NCI-H774 (cell line): ENCODE data around the gene NBEAL2.
"Not testable (repeated sequence)": the region's sequence is repeated elsewhere in the genome, so short reads cannot be mapped to it uniquely, and the experiment has no call there.

Experiments
- DNase-seq: peaks from one replicate; lab custom pipeline; 2025; lab: John Stamatoyannopoulos, UW

Gene NBEAL2

DNA sequence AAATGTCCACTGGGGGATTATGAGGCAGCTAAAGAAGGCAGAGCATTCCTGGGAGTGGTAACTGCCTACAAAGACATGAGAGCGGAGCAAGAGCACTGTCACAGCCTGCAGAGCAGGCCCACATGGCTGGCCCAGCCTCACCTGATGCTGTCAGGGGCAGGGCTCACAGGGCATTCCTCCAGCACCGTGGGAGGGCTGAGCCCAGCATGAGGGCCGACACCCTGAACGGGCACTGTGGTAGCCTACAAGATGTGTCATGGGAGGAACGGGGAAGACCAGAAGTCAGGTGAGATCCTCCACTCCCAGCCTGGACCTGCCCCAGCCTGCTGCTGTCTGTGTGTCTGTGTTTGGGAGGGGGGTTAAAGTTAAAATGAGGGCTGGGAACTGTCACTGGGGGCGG lies 33.0 kb upstream of the NBEAL2 start:
- DNase-seq = no peak

DNA sequence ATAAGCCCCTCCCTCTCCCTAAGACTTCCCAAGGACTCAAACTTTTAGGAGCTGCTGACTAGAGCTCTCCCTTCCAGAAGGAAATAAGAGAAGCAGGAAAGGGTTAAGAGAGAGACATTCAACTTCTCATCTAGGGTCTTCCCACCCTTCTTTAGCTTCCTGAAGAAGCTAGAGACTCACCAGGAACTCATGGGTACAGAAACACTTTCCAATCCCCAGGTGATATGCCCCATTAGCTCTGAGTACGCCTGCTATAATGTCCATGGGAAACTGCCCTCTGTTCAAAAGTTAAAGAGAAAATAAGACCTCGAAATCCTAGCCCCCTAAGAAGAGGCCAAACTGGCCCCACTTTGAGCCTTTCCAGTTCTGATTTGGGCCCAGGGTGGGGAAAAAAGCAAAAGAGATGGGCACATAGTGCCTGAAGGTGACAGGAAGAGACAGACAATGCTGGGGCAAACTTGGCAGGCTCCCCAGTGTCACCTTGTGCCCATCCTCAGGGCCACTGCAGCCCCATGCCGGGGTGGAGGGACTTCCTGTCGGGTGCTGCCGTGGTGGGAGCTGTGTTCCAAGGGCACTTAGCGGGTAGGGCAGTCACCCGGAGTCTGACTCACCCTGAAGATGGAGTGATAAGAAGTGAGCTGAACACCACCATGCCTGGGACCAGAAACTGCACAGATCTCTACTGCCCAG lies 32.5 kb upstream of the NBEAL2 start:
- no peak for DNase-seq

DNA sequence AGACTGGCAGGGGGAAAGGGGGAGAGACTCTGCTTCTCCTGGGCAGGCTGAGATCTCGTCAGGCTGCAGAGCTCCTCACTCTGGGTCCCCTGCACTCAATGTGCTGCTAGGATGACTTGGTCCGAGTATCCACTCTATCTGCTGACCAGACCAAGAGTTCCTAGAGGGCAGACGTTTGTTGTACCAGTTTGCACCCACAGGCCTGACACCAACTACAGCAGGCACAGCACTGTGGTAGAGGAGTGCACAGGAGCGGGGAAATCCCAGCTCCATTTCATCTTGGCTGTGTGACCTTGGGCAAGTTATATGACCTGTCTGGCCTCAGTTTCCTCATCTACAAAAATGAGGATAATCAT lies 31.9 kb upstream of the NBEAL2 start:
- no peak for DNase-seq

DNA sequence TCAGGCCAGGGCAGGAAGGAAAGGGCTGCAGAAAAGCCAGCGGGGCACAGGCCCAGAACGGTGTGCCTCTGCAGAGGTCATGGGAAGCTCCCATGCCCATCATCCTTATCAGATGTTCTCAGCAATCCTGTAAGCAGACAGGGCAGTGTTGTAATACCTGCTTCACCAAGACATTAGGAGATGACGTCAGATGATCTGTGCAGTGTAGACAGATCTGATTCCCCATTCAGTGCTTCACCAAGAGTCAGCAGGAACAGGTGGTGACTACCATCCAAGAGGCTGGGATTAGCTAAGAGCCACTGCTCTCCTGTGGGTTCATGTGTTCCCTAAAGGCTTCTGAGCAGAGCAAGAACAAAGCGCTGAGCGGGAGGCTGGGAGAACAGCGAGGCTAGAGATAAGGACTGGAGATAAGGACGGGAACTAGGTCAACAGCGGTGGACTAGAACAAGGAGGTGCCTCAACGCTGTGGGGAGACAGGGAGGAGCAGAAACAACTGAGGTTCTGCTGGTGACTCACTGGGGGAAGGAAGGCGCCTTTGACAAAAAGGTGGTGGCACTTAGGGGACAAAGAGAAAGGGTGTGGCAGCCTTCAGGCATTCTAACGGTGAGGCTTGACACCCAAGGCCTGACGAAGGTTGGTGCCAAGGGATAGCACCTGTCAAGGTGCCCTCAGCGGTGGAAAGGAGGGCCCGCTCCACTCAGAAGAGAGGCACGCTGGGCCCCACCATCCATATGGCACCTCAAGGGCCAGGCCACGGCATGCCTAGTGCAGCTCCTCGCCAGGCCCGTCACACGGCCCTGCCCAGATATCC lies 31.3 kb upstream of the NBEAL2 start:
- no peak for DNase-seq

DNA sequence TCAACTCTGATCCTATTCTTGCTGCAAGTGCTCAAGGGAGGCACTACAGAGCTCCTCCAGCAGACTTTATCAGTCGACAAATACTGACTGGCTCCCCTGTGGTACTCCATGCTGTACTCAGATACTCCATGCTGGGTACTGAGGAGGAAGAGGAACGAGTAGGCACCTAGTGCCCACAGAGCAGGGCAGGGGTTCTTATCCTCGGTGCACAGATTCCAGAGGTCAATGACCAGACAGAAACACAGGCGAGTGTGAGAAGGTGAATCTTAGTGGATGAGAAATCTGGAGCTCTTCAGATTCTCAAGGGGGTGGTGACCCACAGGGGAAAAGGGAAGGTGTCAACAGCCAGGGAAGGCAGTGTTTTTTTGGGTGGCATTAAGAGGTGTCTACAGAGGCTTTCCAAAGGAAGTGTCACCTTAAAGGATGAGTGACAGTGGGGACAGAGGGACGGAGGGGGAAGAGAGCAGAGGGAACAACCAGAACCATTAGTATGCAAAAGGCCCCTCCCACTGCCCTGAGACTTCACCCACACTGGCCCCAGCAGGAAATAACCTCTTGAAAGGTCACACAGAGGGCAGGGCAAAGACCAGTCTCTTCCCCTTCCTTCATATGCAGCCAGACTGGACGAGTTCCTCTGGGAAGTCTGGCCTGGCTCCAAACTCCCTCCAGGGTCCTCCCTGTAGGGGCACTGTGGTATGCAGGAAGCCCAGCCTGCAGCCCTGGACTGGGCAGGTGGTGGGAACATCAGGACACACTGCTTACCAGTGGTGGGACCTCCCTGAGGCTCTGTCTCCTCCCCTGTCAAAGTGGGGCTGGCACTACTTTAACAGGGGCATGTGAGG lies 30.4 kb upstream of the NBEAL2 start:
- DNase-seq = no peak

DNA sequence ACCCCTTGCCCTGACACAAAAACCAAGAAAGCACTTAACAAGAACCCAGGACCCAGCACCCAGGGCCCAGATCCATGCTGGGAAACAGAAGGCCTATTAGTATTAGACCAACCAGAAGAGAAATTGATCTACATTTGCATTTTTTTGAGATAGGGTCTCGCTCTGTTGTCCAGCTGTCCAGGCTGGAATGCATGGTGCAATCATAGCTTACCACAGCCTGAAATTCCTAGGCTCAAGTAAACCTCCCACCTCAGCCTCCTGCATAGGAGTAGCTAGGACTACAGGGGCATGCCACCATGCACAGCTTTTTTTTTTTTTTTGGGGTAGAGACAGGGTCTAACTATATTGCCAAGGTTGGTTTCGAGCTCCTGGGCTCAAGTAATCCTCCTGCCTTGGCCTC lies 29.3 kb upstream of the NBEAL2 start:
- DNase-seq = no peak

DNA sequence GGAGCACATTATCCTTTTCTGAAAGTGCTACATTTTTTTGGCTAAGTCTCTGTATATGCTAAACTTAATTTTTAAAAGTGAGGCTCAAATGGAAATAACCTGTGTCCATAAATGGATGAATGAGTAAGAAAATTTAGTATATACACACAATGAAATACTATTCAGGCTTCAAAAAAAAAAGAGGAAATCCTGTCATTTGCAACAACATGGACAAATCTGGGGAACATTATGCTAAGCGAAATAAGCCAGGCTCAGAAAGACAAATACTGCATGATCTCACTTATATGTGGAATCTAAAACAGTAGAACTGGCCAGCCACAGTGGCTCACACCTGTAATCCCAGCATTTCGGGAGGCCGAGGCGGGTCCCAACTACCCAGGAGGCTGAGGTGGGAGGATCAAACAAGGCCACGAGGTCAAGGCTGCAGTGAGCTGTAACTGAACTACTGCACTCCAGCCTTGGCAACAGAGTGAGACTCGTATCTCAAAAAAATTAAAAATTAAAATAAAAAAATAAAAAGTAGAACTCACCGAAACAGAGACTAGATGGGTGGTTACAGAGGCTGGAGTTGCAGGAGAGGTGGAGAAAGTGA lies 28.7 kb upstream of the NBEAL2 start:
- no peak for DNase-seq

DNA sequence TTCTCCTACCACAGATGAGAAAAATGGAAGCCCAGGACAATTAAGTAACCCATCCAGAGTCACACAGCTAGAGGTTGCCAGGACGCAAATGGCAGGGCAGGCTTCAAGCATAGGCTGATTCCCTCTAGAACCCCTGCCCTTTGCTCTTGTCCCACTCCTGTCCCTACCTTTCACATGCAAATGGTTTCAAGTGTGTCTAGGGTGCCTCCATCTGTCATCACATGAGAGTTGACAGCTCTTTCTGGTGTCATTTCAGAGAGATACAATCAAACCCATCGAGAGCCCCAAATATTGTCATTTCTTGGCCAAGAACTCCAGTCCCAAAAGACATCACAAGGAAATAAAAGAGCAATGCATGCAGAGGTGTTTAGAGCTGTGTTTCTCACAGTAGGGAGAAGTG lies 26.7 kb upstream of the NBEAL2 start:
- DNase-seq = no peak

DNA sequence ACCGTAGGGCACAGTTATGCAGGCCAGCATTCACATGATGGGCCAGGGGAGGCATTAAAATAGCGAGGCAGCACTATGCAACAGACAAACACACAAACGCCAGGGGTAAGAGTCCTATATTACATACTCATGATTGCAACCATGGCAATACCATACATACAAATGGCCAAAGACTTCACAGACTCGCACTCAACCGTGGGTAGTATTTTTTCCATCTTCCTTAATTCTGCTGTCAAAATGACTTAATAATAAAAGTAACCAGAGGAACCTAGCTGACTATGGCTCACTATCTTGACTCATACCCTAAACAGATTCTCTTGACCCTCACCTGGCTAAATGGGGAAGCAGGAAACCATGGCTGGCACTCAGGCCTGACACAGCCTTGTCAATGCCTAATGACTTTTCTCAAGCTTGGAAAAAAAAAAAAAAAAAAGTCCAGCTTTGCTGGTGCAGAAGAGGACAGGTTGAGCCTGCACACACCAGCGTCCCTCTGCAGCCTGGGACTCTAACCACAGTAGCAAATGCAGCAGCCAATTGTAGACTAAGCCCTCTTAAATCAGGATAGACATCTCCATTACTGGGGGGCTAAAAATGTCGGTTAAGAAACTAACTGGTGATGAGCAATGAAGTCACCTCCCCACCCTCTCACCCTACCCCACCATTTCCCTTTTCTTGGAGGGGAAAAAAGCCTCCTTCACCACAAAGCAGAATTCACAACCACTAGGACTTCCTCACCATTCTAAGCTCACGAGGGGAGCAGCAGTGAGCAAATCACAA lies 26.0 kb upstream of the NBEAL2 start:
- DNase-seq = no peak

DNA sequence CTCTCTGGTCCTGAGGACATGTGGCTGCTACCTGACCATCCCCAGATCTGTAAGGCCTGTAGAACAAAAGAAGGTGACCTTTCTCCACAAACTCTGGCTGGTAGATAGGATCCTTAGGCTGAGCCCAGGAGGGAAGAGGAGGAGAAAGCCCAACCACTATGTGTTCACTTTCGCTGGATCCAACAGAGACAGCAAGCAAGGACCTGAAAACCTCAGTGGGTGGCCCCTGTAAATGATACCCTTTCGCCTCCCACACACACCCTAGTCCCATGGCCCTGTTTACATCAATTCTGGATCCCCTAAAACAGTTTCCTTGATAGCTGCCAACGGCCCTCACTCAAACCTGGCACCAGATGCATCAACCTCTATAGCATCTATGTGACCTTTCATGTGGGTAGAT lies 25.3 kb upstream of the NBEAL2 start:
- no peak for DNase-seq

DNA sequence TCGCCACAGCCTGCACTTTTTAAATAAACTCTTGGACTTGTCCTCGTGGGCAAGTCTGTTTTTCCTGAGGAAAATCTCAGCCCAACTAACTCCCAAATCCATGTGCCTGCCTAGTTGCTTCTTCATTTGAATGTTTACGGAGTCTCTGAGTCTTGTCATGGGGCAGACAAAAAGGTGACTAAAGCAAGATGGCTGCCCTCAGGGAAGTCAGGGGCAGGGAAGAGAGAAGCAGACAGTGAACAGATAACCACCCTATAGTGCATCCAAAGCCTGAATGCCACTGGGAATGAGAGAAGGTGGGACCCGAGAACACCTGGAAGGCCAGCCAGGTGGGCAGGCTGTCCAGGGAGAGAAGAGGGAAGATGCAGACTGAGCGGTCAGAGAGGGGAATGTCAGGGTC lies 24.3 kb upstream of the NBEAL2 start:
- DNase-seq = no peak

DNA sequence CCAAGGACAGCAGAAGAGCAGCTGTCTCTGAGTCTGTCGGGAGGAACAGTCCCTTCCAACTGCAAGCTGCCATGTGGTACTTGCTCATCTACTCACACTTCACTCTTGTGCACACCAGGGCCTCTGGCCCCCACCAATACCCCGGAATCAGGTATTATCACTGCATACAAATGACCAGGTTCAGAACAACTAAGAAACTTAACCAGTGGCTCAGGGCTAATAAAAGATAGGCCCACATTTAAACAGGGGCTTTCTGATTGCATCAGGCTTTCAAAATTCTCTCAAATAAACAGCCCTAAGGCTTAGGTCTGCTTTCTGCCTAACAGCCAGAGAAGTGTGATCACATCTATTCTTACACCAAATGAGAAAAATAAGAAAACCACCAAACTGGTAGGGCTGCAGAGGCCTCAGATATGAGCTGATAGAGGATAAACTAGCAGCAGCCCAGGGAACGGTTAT lies 23.6 kb upstream of the NBEAL2 start:
- DNase-seq = no peak

DNA sequence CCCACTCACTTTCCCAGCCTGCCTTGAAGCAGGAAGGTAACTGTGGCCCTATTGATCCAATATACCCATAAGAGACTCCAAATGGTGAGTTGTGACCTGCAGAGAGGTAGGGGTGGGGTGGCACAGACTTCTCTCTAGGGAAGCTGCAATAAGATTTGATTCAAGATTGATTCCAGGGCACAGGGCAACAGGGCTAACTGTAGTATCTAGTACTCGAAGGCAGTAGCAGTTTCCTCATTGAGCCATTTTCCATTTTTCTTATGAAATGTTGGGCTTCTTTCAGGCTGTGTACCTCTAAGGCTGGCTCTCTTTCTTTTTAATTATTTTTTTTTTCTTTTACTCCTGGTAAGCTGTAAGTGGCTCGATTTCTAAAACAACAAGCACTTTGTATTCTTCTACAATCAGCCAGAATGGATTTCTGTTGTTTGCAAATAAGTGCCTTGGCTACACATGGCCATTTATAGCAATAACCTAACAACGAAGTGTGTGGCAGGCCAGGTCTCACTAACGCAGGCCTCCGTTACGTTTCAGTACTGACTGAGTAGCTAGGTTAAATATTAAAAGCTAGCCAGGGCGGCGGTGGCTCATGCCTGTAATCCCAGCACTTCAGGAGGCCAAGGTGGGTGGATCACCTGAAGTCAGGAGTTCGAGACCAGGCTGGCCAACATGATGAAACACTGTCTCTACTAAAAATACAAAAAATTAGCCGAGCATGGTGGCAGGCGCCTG lies 22.2 kb upstream of the NBEAL2 start:
- DNase-seq = no peak

DNA sequence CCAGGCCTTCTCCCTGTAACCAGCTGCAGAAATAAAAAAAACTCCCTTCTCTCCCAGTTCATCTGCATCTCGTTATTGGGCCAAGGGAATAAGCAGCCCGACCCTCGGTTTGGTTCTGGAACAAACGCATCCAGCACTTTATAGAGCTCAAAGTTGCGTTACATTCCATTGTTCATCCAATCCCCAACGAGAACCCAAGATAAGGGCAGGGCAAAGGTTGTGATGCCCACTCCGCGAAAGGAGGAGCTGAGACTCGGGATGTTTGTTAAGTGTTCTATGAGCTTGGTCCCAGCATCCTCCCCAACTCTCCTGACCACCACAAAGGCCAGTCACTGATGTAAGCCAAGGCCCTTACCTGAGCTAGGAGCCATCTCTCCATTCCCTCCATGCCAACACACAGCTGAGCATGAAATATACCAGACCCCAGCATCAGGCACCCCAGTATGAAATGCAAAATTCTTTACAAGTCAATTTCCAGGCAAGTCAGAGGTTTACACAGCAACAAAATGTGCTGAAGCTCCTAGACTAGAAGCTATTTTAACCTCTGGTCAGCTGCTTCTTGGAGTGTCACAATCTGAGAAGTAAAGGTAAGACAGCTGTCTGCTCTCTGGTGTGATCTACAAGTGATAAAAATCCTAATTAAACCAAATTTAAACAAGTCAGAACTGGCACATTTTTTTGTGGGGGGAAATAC lies 20.9 kb upstream of the NBEAL2 start:
- DNase-seq = no peak

DNA sequence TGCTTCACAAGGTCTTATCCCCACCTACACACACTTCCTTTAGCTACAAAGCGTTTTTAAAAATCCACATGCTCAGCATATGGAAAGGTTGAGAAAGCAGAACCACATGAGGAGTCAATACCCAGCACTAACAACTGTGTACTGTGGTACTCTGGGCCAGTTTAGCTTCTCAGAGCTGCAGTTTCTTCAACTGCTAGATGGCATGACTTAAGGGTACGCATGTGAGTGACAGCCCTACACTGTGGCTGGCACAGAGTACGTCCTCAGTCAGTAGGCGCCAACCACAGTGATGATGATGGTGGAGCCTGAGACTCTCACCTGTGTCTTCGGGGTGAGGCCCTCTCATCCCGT lies 20.3 kb upstream of the NBEAL2 start:
- no peak for DNase-seq

DNA sequence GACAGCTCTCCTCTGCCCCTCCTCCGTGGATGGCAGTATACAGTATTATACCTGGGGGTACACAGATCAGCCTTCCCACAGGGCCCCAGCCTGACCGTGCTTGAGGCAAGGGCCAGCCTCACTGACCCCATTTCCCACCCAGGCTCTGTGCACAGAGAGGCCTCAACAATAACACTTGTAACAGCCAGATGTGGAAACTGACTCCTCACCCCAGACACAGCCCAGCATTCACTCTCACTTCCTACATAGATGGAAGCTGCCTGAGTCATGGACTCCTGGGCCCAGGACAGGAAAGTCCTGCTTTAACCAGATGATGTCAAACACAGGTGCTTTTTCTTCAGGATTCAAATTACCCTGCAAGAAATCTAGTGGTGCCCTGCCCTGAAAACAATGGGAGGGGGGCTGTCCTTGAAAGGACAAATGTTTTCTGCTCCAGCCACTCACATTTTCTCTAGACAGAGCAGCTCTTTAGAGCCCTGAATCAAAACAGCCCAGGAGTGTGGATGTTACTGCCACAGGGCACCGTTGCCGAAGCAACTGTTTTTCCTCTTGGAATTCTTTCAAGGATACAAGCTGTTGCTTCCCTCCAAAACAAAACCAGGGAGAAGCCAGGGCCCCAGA lies 19.3 kb upstream of the NBEAL2 start:
- DNase-seq = no peak

DNA sequence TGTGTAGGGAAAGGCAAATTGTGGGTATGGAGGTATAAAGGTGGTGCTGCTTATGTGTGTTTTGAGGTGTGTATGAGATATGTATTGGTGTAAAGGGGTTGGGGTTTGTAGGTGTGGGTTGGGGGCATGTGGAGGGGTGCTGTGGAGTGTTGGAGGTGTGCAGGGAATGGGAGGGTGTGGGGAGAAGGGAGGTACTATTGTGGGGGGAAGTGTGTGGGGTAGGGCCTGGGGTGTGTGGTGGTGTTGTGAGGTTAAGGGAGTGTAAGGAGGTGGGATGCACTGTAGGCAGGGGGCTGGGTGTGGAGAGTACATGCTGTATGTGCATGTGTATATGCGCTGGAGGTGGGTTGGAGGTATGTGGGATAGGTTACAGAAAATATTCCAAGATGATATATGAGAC lies 18.6 kb upstream of the NBEAL2 start:
- DNase-seq = no peak

DNA sequence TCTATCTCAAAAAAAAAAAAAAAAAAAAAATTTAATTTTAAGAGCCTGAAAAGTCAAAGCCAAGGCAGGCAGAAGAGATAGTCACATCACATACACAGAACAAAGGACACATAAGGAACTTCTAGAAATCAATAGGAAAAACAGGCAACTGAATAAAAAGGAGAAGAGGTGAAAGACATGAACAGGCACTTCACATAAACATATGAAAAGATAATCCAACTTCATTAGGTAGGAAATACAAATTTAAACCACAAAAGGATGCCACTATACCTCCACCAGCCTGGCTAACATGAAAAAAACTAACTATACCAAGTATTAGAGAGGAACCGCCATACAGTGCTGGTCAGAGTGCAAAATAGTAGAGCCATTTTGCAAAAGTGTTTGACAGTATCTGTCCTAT lies 17.0 kb upstream of the NBEAL2 start:
- no peak for DNase-seq

DNA sequence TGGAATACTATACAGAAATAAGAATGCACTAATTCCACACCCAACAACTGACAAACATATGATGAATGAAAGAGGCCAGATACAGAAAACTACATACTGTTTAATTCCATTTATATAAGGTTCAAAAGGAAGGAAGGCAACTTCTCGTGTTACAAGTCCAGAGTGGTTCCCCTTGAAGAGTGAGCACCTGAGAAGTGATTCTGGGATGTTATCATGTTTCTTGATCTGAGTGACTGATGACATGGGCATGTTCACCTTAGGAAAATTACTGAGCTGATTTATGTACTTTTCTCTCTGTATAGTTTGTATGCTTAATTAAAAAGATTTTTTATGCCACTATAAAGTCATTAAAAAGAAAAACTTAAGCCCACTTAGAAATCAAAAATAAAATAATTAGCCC lies 16.5 kb upstream of the NBEAL2 start:
- no peak for DNase-seq

DNA sequence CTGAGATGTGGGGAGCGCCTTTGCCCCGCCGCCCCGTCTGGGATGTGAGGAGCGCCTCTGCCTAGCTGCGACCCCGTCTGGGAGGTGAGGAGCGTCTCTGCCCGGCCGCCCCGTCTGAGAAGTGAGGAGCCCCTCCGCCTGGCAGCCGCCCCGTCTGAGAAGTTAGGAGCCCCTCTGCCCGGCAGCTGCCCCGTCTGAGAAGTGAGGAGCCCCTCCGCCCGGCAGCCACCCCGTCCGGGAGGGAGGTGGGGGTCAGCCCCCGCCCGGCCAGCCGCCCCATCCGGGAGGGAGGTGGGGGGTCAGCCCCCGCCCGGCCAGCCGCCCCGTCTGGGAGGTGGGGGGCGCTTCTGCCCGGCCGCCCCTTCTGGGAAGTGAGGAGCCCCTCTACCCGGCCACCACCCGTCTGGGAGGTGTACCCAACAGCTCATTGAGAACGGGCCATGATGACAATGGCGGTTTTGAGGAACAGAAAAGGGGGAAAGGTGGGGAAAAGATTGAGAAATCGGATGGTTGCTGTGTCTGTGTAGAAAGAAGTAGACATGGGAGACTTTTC lies 15.4 kb upstream of the NBEAL2 start:
- DNase-seq = not testable (repeated sequence)
